Left lobe of liver (tissue), 2 donors: ENCODE measurements around the gene SNRPA. TPM values are rescaled to one million over a fixed set of nuclear protein-coding genes. Genes with fewer than 3 reads are reported as not detected.
"Not testable (repeated sequence)": the region's sequence is repeated elsewhere in the genome, so short reads cannot be mapped to it uniquely, and the experiment has no call there.

Source experiments
- ATAC-seq: fragments of 200-7000 bp; cut with Tn5 transposase; one replicate; pipeline ENCODE4 v1.9.1; 2020; ENCODE audit warnings: mild to moderate bottlenecking, moderate library complexity
- DNase-seq: peaks from one replicate; pipeline ENCODE4 v3.0.0-alpha.2; 2020; ENCODE audit warnings: low spot score
- total RNA-seq: library from RNA; stranded (reverse); gene quantifications from one replicate; pipeline ENCODE4 v1.2.1, GENCODE V29; 2021
- donor health status: DM: no; HTN: no; CAD: no; lungs with moderate emphysema.
- donor health status: DM: no; HTN: yes; CAD: no.

Gene SNRPA
- total RNA-seq, 1 donor from 2014 or later = 23.6 TPM

DNA sequence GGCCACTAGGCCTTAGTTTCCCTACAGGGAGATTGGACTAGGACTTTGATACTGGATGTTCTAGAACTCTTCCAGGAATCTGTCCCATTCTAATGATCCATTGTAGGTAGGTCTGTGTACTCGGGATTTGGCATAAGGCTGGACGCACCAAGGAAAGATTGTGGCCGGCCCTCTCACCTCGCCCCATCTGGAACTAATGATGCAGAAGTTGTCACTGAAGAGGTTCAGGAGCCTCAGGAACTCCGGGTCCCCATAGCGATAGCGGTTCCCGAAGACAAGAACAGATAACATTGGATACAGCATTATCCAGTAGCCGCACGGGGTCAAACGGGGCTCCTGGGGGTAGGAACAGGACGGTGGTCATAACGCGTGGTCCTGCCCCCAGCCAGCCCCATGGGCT lies 59.2 kb downstream of the SNRPA start:
- DNase-seq (no peak), ATAC-seq (no peak)

GRCh38 chr19:40810649-40811408 lies 59.8 kb downstream of the SNRPA start:
- not testable (repeated sequence) for DNase-seq
- ATAC-seq = peak; percentile 83

- no peak for DNase-seq
- no peak for ATAC-seq
Observed at GRCh38 chr19:40811478-40812341, 60.7 kb downstream of the SNRPA start.

- DNase-seq, ATAC-seq: not testable (repeated sequence)
Observed at GRCh38 chr19:40812571-40812970, 61.6 kb downstream of the SNRPA start.

- ATAC-seq (no peak), DNase-seq (no peak)
Observed at GRCh38 chr19:40813182-40813581, 62.2 kb downstream of the SNRPA start.

Other genes with a start within 250 kb of the SNRPA start
- 15.2 TPM for gene SHKBP1, start 174.3 kb upstream of the SNRPA start, total RNA-seq
- gene LTBP4, start 149.8 kb upstream of the SNRPA start, total RNA-seq = 41.6 TPM
- gene NUMBL, start 60.6 kb upstream of the SNRPA start, total RNA-seq = 21.7 TPM
- 43.5 TPM for gene COQ8B, start 34.3 kb upstream of the SNRPA start, total RNA-seq
- gene ITPKC, start 34.1 kb upstream of the SNRPA start, total RNA-seq = 7.0 TPM
- gene ACTMAP, start 726 bp upstream of the SNRPA start, total RNA-seq = 8.9 TPM
- 0.43 TPM for gene MIA, start 24.3 kb downstream of the SNRPA start, total RNA-seq
- gene RAB4B, start 27.0 kb downstream of the SNRPA start, total RNA-seq = 9.0 TPM
- 42.2 TPM for gene EGLN2, start 48.0 kb downstream of the SNRPA start, total RNA-seq
- 2,152 TPM for gene CYP2A6, start 99.2 kb downstream of the SNRPA start, total RNA-seq
- 485 TPM for gene CYP2A7, start 131.0 kb downstream of the SNRPA start, total RNA-seq
- 801 TPM for gene CYP2B6, start 240.1 kb downstream of the SNRPA start, total RNA-seq